Pons (tissue), 1 donor: ENCODE data around the gene MTMR6.
A peak's percentile ranks its signal among the peaks of the same experiment; 100 is the strongest.
"Not testable (repeated sequence)": the region's sequence is repeated elsewhere in the genome, so short reads cannot be mapped to it uniquely, and the experiment has no call there.

Experiments used
- DNase-seq: peaks from one replicate; pipeline ENCODE4 v3.0.0-alpha.2; 2016; ENCODE audit warnings: low spot score

MTMR6 gene

DNA sequence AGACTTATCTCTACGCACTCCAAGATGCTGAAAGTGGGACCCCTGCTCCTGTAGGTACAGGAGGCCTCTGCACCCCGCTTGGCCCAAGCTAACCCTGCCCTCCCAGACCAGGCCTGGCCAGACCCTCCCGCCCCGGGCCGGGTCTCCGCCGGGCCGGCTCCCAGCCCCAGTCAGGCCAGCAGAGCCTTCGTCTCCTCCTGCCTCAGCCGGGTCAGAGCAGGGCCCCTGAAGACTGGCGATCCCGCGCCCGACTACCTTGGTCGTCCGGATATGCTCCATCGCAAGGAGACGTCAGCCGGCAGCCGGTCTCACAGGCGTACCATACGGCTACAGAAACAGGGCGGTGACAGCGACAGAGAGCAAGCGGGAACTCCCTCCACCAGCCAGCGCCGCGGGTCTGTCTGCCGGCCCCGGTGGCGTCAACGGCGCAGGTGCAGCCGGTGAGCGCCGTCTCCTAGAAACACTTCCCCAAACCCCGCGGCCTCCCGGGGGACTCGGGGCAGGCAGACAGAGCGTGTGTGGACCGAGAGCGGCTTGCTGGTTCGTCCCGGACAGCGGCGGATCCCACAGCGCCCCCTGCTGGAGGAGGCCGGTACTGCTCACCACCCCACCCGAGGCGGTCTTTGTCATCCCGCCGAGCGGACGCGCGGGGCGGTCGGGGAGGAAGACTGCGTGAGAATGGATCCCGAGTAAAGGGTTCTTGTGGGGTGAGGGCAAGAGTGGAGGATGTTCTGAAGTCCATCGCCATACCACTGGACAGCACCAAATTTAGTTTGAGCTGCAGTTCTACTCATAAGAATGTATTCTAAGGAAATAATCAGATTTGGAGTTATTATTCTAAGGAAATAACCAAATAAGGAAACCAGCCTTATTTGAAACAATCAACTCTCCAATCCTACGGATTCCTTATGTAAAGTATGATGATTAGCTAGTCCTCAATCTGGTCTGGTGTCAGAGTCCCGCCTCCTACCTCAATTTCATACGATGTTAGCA is at the start of gene MTMR6:
TSS of gene MTMR6 (minus strand) at position 520 of the 993 bp plus-strand sequence. CDS start at position 279, 241 bp downstream.
- DNase-seq: peak; percentile 83

DNA sequence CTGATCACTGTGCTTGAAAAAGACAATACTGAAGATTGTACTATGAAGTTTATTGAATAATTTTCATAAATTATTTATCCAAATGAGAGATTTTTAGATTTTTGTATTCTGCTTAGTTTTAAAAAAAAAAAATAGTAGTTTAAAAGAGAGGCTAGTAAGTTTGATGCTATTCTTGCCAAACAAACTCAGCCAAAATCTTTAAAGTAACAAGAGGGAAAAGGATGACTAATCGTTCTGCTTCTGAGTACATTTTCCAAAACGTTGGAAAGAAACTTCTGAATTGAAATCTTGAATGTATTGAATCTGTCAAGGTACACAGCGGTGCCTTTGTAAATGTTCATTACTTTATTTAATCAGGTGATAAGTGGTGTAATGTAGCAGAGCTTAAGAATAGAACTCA is 48.6 kb upstream of the MTMR6 start:
- no peak for DNase-seq

DNA sequence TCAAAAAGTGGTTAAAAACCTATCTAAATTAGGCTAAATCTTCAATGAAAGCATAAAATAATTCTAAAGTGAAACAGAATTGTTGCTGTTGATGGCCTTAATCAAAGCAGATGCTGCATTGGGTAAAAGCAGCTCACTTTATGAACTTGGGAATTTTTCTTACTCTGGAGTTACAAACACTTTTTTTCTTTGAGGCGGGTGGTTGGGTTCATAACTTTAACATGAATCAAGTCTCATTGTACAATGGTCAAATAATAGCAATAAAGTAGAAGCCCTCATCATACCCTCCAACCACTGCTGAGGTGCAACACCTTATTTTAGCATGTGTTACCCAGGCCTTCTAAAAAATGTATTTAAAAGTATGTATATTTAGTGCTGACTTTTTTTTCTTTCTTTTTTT is 43.3 kb upstream of the MTMR6 start:
- no peak for DNase-seq

GRCh38 chr13:25329706-25330105 is 42.4 kb upstream of the MTMR6 start:
- DNase-seq: no peak

- DNase-seq: no peak
Observed at GRCh38 chr13:25324100-25324499, 36.8 kb upstream of the MTMR6 start.

GRCh38 chr13:25319771-25320170 is 32.5 kb upstream of the MTMR6 start:
- DNase-seq: no peak

GRCh38 chr13:25318946-25319345 is 31.7 kb upstream of the MTMR6 start:
- not testable (repeated sequence) for DNase-seq

- no peak for DNase-seq
Observed at GRCh38 chr13:25310891-25311290, 23.6 kb upstream of the MTMR6 start.

GRCh38 chr13:25306671-25307464 is 19.6 kb upstream of the MTMR6 start:
- DNase-seq: no peak

- no peak for DNase-seq
Observed at GRCh38 chr13:25302121-25302520, 14.8 kb upstream of the MTMR6 start.

DNA sequence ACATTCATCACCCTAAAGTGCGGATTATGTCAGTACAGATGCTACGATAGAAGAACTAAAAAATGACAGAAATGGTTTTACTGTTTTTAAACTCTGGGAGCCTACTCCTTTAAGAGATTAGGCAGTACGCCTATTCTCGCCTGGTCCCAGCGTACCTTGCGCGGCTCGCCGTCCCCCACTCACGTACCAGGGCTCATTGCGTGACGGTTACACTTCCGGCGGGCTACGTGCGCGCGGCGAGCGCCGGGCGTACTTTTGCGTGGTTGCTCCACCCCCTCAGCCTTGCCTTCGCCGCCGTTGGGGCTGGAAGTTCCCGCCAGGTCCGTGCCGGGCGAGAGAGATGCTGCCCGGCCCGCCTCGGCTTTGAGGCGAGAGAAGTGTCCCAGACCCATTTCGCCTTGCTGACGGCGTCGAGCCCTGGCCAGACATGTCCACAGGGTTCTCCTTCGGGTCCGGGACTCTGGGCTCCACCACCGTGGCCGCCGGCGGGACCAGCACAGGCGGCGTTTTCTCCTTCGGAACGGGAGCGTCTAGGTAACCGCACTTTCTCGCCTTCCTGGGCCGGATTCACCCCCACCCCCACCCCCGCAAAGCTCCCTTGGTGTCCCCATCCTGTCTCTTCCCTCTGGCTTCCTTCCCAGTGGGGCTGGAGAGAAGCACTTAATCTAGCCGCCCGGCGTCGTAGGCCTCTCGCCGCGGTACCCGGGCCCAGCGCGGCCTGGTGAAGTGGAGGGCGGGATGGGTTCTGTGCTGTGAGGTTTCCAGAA is 14.2 kb upstream of the MTMR6 start, which contains the start of gene NUP58:
TSS of gene NUP58 (plus strand) at position 279 of the 767 bp plus-strand sequence. CDS start at position 428, 149 bp downstream.
- peak; percentile 94 for DNase-seq

- no peak for DNase-seq
Observed at GRCh38 chr13:25300861-25301346, 13.6 kb upstream of the MTMR6 start.

DNA sequence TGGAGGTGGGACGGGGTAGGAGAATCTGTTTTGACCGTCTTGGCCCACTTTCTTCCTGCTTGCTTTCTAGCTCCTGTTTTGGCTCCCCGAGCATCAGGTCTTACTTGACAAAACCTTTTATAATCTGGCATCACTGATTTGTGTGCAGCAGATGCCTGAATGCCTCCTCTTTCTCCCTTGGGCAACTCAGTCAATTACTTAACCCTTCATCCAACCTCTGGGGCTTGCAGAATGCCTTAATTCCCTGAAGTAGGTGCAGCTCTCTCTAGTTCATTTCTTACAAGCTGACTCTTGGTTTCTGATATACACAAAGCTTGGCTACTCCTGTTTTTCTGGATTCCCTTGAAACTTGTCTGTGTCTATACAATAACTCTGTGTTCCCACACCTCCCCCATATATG is 8.4 kb upstream of the MTMR6 start:
- no peak for DNase-seq

- DNase-seq: no peak
Observed at GRCh38 chr13:25295228-25295627, 7.9 kb upstream of the MTMR6 start.

- DNase-seq: no peak
Observed at GRCh38 chr13:25292301-25292700, 5.0 kb upstream of the MTMR6 start.

- no peak for DNase-seq
Observed at GRCh38 chr13:25291691-25292090, 4.4 kb upstream of the MTMR6 start.

DNA sequence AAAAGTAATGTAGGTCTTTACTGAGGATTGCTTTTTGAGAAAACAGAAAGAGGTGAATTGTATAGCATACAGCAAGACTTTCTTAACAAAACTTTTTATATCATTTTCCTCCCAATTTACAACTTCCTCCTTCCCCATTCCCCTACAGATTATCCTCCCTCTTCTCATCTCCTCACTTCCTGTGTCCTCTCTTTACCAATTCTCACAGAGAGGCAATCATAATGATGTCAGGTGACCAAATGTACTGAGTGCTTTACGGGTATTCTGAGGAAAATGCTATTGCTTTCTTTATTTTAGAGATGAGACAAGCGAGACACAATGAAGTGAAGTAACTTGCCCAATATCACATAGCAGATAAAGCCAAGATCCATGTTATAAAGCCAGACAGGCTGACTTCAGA is 1.7 kb upstream of the MTMR6 start:
- no peak for DNase-seq

DNA sequence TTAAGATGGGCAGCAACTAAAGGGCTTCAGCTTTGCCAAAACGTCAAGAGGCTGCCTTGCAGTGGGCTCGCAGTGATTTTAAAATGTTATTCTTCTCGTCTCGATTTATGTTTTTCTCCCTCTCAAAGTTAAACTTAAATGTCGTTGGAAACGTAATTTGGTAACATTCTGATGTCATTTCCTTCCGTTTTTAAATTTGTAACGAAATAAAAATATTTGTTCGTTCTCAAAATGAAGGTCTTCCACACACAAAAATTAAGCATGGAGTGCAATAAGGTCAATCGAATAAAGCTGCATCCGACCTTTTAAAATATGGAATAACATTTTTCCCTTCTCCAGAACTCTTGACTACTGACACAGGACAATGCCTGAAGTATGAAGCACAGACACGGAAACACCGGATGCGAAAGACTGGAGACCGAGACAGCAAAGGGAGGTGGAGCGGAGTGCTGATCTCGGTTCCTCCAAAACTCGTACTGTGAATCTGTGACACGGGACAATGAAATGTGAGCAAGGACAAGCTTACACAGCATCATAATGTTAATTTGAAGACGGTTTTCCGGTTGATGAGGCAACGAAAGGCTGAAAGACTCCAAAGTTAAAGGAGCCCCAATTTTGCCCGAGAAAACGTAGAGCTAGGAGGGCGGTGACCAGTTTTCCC is 850 bp downstream of the MTMR6 start:
- peak; percentile 56 for DNase-seq

DNA sequence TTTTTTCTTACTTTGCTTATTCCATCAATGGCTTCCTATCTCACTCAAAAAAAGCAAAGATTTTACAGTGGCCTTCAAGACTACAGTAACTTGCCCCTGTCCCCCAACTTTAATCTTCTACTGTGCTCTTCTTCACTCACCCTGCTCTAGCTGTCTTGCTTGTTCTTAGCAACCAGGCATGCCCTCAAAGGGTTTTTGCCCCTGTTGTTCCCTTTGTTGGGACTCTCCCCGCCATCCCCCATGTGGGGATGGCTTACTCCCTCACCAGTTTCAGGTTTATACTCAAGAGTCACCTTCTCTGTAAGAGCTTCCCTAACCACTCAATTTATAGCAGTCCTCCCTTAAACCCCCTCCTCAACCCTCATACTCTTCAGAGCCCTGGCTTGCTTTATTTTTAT is 5.4 kb downstream of the MTMR6 start:
- no peak for DNase-seq

GRCh38 chr13:25281193-25281934 is 5.9 kb downstream of the MTMR6 start:
- peak; percentile 25 for DNase-seq

DNA sequence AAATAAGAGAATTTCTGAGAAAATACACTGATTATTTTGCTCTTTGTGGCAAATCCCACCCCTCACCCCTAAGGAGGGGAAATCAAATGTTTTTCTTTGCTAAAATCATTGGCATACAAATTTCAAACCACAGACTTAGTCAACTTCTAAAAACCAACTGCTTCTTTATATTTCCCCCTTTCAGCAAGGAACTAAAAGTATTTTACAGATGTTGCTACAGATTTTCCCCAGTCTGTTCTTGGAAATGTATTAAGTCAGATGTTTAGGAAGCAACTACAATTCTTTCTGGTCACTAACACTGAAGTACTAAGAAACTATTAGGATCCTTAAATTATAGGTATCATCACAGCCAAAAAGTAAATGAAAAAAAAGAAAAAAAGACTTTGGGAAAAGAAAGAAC is 6.9 kb downstream of the MTMR6 start:
- DNase-seq: no peak
